HCT116 (cell line): ENCODE data around the gene RASGRF1. TPM values are rescaled to one million over a fixed set of nuclear protein-coding genes. Genes with fewer than 3 reads are reported as not detected.

Experiments
- ATAC-seq: fragments of 200-7000 bp; cut with Tn5 transposase; 2 replicates; pipeline ENCODE4 v1.9.1; 2020; ENCODE audit warnings: mild to moderate bottlenecking, moderate library complexity
- BruUV-seq: library from RNA; stranded (reverse); fragments of 400-500 nt; replicated peaks from 2 replicates; lab custom pipeline; 2021; lab: Mats Ljungman, UMichigan
- CTCF ChIA-PET: fragments of 300-600 bp; sonication (Branson Sonifier 250); formaldehyde crosslinking; loops from one replicate; lab custom pipeline; 2021; ENCODE audit warnings: antibody characterized with exemption; lab: Charles Lee
- POLR2A ChIA-PET: fragments of 300-600, 350-600 bp; sonication (Branson Sonifier 250); formaldehyde crosslinking; loops from one replicate; lab custom pipeline; 2021; ENCODE audit warnings: antibody characterized with exemption; lab: Charles Lee
- RAD21 ChIA-PET, 2 experiments: fragments of 300-600 bp; sonication (Branson Sonifier 250); formaldehyde crosslinking; loops; one replicate each; lab custom pipeline; 2023; ENCODE audit warnings: low total read pairs in 2 of 2; ENCODE audit not compliant: uncharacterized antibody in 2 of 2, unreplicated experiment in 2 of 2, low non-redundant PET in 1 of 2; lab: Charles Lee
- DNase-seq: peaks from one replicate; pipeline ENCODE4 v3.0.0-alpha.2; 2010; ENCODE audit warnings: low read depth, low spot score
- H2AFZ ChIP-seq: fragments of 200-600 bp; shearing (Covaris generic), sonication (generic); 2 replicates; pipeline ENCODE4 v1.6.1; 2017; ENCODE audit warnings: low read depth, mixed run types, mixed read lengths, antibody characterized with exemption, low read length; ENCODE audit not compliant: poor library complexity, severe bottlenecking
- H3K27ac ChIP-seq: 2 replicates; pipeline ENCODE4 v1.5.1; 2012; ENCODE audit warnings: low read depth, low read length
- H3K27me3 ChIP-seq: fragments of 200-600 bp; sonication (generic); 2 replicates; pipeline ENCODE4 v1.6.1; 2016; ENCODE audit warnings: mixed run types, low read length, mixed read lengths; ENCODE audit not compliant: insufficient read depth
- H3K36me3 ChIP-seq, 2 experiments: fragments of 200-500 bp in 1 of 2; fragments of 200-600 bp in 1 of 2; sonication (Bioruptor generic) in 1 of 2; sonication (generic) in 1 of 2; 2 replicates each; pipeline versions ENCODE4 v1.5.1 to v1.6.1; 2014 to 2016; ENCODE audit warnings: low read length in 2 of 2, inconsistent platforms in 1 of 2, mixed read lengths in 1 of 2, mixed run types in 1 of 2; ENCODE audit not compliant: insufficient read depth in 2 of 2, control insufficient read depth in 1 of 2
- H3K4me1 ChIP-seq, 2 experiments: fragments of 200-600 bp in 1 of 2; sonication (generic) in 1 of 2; 2 replicates each; pipeline versions ENCODE4 v1.5.1 to v1.6.1; 2012 to 2017; ENCODE audit warnings: low read length in 2 of 2, inconsistent platforms in 1 of 2, mild to moderate bottlenecking in 1 of 2, mixed read lengths in 1 of 2, mixed run types in 1 of 2, moderate library complexity in 1 of 2; ENCODE audit not compliant: insufficient read depth in 2 of 2, control insufficient read depth in 1 of 2
- H3K4me2 ChIP-seq: fragments of 200-600 bp; sonication (generic); 2 replicates; pipeline ENCODE4 v1.6.1; 2017; ENCODE audit warnings: mixed run types, low read length, mixed read lengths
- H3K4me3 ChIP-seq, 2 experiments: fragments of 200-600 bp in 1 of 2; sonication (generic) in 1 of 2; replicated peaks in 1 of 2; 2 replicates each; pipeline ENCODE4 v1.5.1; 2011 to 2016; ENCODE audit warnings: low read length in 2 of 2, control low read depth in 1 of 2, low read depth in 1 of 2, mild to moderate bottlenecking in 1 of 2, mixed read lengths in 1 of 2, mixed run types in 1 of 2
- H3K79me2 ChIP-seq: fragments of 200-600 bp; sonication (generic); 2 replicates; pipeline ENCODE4 v1.6.1; 2017; ENCODE audit warnings: mild to moderate bottlenecking, mixed run types, low read length, moderate library complexity, mixed read lengths; ENCODE audit not compliant: insufficient read depth
- H3K9ac ChIP-seq: fragments of 200-600 bp; sonication (generic); 2 replicates; pipeline ENCODE4 v1.6.1; 2016; ENCODE audit warnings: low read length, mixed read lengths
- H3K9me2 ChIP-seq: fragments of 200-600 bp; sonication (generic), shearing (Covaris generic); 2 replicates; pipeline ENCODE4 v1.6.1; 2017; ENCODE audit warnings: mixed run types, mild to moderate bottlenecking, moderate library complexity; ENCODE audit not compliant: insufficient read depth
- H3K9me3 ChIP-seq, 2 experiments: fragments of 200-500 bp in 1 of 2; fragments of 200-600 bp in 1 of 2; sonication (Bioruptor generic) in 1 of 2; sonication (generic) in 1 of 2; 2 replicates each; pipeline ENCODE4 v1.6.1; 2014 to 2017; ENCODE audit warnings: low read length in 2 of 2, mixed read lengths in 2 of 2, inconsistent platforms in 1 of 2, low read depth in 1 of 2, mild to moderate bottlenecking in 1 of 2, mixed run types in 1 of 2, moderate library complexity in 1 of 2; ENCODE audit not compliant: control insufficient read depth in 1 of 2, insufficient read depth in 1 of 2
- H4K20me1 ChIP-seq: fragments of 200-600 bp; sonication (generic), shearing (Covaris generic); 2 replicates; pipeline ENCODE4 v1.6.1; 2017; ENCODE audit warnings: mixed run types, mild to moderate bottlenecking, moderate library complexity; ENCODE audit not compliant: insufficient read depth
- CEBPB ChIP-seq: IDR thresholded peaks from 2 replicates; pipeline ENCODE4 v1.6.1; 2012; ENCODE audit warnings: low read depth
- JUND ChIP-seq: IDR thresholded peaks from 2 replicates; pipeline ENCODE4 v1.6.1; 2012
- POLR2A ChIP-seq: IDR thresholded peaks from 2 replicates; pipeline ENCODE4 v1.7.0; 2011; ENCODE audit warnings: borderline replicate concordance; ENCODE audit not compliant: insufficient read depth, insufficient read length; ENCODE audit errors: extremely low read depth
- POLR2AphosphoS5 ChIP-seq: IDR thresholded peaks from 2 replicates; pipeline ENCODE4 v1.6.1; 2011; ENCODE audit warnings: mild to moderate bottlenecking, low read depth, low read length, moderate library complexity
- SP1 ChIP-seq: IDR thresholded peaks from 2 replicates; pipeline ENCODE4 v1.6.1; 2012; ENCODE audit warnings: low read depth
- ZFX ChIP-seq: fragments of 450-650 bp; IDR thresholded peaks from 2 replicates; pipeline ENCODE4 v1.6.1; 2017
- intact Hi-C: fragments of 100-400 bp; cut with micrococcal nuclease; formaldehyde crosslinking; loops from 2 replicates; pipeline ENCODE4 v1.10.0; 2022
- total RNA-seq: library from RNA; stranded (reverse); gene quantifications from one replicate; pipeline ENCODE4 v1.2.1, GENCODE V29; 2021; ENCODE audit not compliant: unreplicated experiment
- TF ChIP-seq, protein P1 (sequence below): IDR thresholded peaks from 2 replicates; pipeline ENCODE4 v1.6.1; 2012; ENCODE audit warnings: low read depth
- TF ChIP-seq, protein P2 (sequence below), 3 experiments: fragments of 200-600 bp in 1 of 3; sonication (generic) in 1 of 3; IDR thresholded peaks in 2 of 3; conservative IDR thresholded peaks in 1 of 3; 2 replicates each; pipeline ENCODE4 v1.5.1; 2012 to 2017; ENCODE audit warnings: low read depth in 2 of 3, low read length in 2 of 3, antibody characterized with exemption in 1 of 3, borderline replicate concordance in 1 of 3, control low read depth in 1 of 3, mild to moderate bottlenecking in 1 of 3, mixed read lengths in 1 of 3, mixed run types in 1 of 3, moderate library complexity in 1 of 3; ENCODE audit not compliant: insufficient read depth in 1 of 3

RASGRF1 gene
- total RNA-seq, 1 experiment from 2014 or later = 2.4 TPM

GRCh38 chr15:79018960-79019359 lies 71.6 kb downstream of the RASGRF1 start:
- no TSS peak for BruUV-seq
- Histone ChIP-seq H4K20me1 (no peaks in the 10 kb centered on the region), H3K27ac (no peak overlapping the region), H3K9ac (no peak overlapping the region), H2AFZ (no peak overlapping the region), H3K9me3 (no peaks in the 10 kb centered on the region), H3K79me2 (no peaks in the 10 kb centered on the region), H3K27me3 (no peaks in the 10 kb centered on the region), H3K4me1 (no peaks in the 10 kb centered on the region), H3K9me2 (no peaks in the 10 kb centered on the region), H3K36me3 (no peaks in the 10 kb centered on the region), H3K4me3 (no peak overlapping the region), H3K4me2 (no peak overlapping the region)
- DNase-seq = no peak
- TF ChIP-seq JUND (no peak), SP1 (no peak), CEBPB (no peak), POLR2A (no peak), POLR2AphosphoS5 (no peak), ZFX (no peak)
- TF ChIP-seq, protein P1, sequence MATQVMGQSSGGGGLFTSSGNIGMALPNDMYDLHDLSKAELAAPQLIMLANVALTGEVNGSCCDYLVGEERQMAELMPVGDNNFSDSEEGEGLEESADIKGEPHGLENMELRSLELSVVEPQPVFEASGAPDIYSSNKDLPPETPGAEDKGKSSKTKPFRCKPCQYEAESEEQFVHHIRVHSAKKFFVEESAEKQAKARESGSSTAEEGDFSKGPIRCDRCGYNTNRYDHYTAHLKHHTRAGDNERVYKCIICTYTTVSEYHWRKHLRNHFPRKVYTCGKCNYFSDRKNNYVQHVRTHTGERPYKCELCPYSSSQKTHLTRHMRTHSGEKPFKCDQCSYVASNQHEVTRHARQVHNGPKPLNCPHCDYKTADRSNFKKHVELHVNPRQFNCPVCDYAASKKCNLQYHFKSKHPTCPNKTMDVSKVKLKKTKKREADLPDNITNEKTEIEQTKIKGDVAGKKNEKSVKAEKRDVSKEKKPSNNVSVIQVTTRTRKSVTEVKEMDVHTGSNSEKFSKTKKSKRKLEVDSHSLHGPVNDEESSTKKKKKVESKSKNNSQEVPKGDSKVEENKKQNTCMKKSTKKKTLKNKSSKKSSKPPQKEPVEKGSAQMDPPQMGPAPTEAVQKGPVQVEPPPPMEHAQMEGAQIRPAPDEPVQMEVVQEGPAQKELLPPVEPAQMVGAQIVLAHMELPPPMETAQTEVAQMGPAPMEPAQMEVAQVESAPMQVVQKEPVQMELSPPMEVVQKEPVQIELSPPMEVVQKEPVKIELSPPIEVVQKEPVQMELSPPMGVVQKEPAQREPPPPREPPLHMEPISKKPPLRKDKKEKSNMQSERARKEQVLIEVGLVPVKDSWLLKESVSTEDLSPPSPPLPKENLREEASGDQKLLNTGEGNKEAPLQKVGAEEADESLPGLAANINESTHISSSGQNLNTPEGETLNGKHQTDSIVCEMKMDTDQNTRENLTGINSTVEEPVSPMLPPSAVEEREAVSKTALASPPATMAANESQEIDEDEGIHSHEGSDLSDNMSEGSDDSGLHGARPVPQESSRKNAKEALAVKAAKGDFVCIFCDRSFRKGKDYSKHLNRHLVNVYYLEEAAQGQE = no peak
- TF ChIP-seq, protein P2, sequence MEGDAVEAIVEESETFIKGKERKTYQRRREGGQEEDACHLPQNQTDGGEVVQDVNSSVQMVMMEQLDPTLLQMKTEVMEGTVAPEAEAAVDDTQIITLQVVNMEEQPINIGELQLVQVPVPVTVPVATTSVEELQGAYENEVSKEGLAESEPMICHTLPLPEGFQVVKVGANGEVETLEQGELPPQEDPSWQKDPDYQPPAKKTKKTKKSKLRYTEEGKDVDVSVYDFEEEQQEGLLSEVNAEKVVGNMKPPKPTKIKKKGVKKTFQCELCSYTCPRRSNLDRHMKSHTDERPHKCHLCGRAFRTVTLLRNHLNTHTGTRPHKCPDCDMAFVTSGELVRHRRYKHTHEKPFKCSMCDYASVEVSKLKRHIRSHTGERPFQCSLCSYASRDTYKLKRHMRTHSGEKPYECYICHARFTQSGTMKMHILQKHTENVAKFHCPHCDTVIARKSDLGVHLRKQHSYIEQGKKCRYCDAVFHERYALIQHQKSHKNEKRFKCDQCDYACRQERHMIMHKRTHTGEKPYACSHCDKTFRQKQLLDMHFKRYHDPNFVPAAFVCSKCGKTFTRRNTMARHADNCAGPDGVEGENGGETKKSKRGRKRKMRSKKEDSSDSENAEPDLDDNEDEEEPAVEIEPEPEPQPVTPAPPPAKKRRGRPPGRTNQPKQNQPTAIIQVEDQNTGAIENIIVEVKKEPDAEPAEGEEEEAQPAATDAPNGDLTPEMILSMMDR (IDR thresholded peaks at IDR 0.05 in 2 of 3, conservative IDR thresholded peaks at IDR 0.05 in 1 of 3; ENCODE audit: borderline replicate concordance in 1 of 3, insufficient read depth in 1 of 3, low read depth in 2 of 3, low read length in 2 of 3) = no peak
- CTCF ChIA-PET = interaction anchor here (1.2 to 2.5 kb wide), 2 partner anchors 9 to 165 kb away, joined by 4 to 11 read pairs; no protein-coding TSS in a partner anchor
- RAD21 ChIA-PET = no interaction called here
- POLR2A ChIA-PET = no interaction called here
- ATAC-seq = no peak
- intact Hi-C loops = no loop called here
